ENCODE data around the gene NXPH4. TPM values are rescaled to one million over a fixed set of nuclear protein-coding genes. Genes with fewer than 3 reads are reported as not detected.

Gene NXPH4
- total RNA-seq, 4 donors from 2014 or later, result 7.1 to 26.0 (median 18.3) TPM

- TF ChIP-seq POLR2A (IDR thresholded peaks at IDR 0.05) (no peak), EP300 (IDR thresholded peaks at IDR 0.05) (no peak), CTCF (IDR thresholded peaks at IDR 0.05) (no peak), POLR2AphosphoS5 (IDR thresholded peaks at IDR 0.05) (no peak)
- H3K36me3 ChIP-seq, result peaks cover 7% of the 10 kb centered on the region
- 21% methylated on average over 25 of the region's 35 CpGs for WGBS
- H3K4me3 ChIP-seq, result no peak overlapping the region
- H3K9me3 ChIP-seq, result no peaks in the 10 kb centered on the region
- no peak for DNase-seq (ENCODE audit: low spot score in 2 of 2)
- peaks cover 36% of the 10 kb centered on the region for H3K4me1 ChIP-seq
- peaks cover 51% of the 10 kb centered on the region for H3K27me3 ChIP-seq
- no peak overlapping the region for H3K27ac ChIP-seq
These were observed 10.2 kb downstream of the NXPH4 start for GRCh38 chr12:57226588-57227314.

GRCh38 chr12:57227315-57228115 lies 10.9 kb downstream of the NXPH4 start:
- Histone ChIP-seq H3K27me3 (peaks cover 44% of the 10 kb centered on the region), H3K27ac (no peak overlapping the region), H3K9me3 (no peaks in the 10 kb centered on the region), H3K4me3 (no peak overlapping the region), H3K36me3 (peaks cover 13% of the 10 kb centered on the region), H3K4me1 (peaks cover 36% of the 10 kb centered on the region)
- no peak for DNase-seq (ENCODE audit: low spot score in 2 of 2)
- TF ChIP-seq CTCF (IDR thresholded peaks at IDR 0.05) (no peak), EP300 (IDR thresholded peaks at IDR 0.05) (no peak), POLR2AphosphoS5 (IDR thresholded peaks at IDR 0.05) (no peak), POLR2A (IDR thresholded peaks at IDR 0.05) (no peak)
- 80% methylated on average over 7 of the region's 8 CpGs for WGBS

- peaks cover 36% of the 10 kb centered on the region for H3K4me1 ChIP-seq
- TF ChIP-seq POLR2AphosphoS5 (IDR thresholded peaks at IDR 0.05) (no peak), CTCF (IDR thresholded peaks at IDR 0.05) (no peak), POLR2A (IDR thresholded peaks at IDR 0.05) (no peak), EP300 (IDR thresholded peaks at IDR 0.05) (no peak)
- H3K9me3 ChIP-seq, result no peaks in the 10 kb centered on the region
- H3K4me3 ChIP-seq, result peak overlapping the region; percentile 71
- no peak for DNase-seq (ENCODE audit: low spot score in 2 of 2)
- peaks cover 30% of the 10 kb centered on the region for H3K27me3 ChIP-seq
- WGBS, result 11% methylated on average over 9 of the region's 9 CpGs
- peaks cover 30% of the 10 kb centered on the region for H3K36me3 ChIP-seq
- H3K27ac ChIP-seq, result peak overlapping the region; percentile 82
These were observed 12.5 kb downstream of the NXPH4 start for GRCh38 chr12:57229046-57229633.

- TF ChIP-seq CTCF (IDR thresholded peaks at IDR 0.05) (no peak), POLR2AphosphoS5 (IDR thresholded peaks at IDR 0.05) (no peak), POLR2A (IDR thresholded peaks at IDR 0.05) (no peak), EP300 (IDR thresholded peaks at IDR 0.05) (no peak)
- Histone ChIP-seq H3K27ac (peak within 1 kb of the TSS; percentile 82), H3K36me3 (peaks cover 36% of the 10 kb centered on the region), H3K4me3 (peak within 1 kb of the TSS; percentile 71), H3K4me1 (peaks cover 40% of the 10 kb centered on the region), H3K27me3 (peaks cover 24% of the 10 kb centered on the region), H3K9me3 (no peaks in the 10 kb centered on the region)
- 0% methylated on average over 36 of the region's 42 CpGs for WGBS
- peak; percentile 94 to 95 for DNase-seq (ENCODE audit: low spot score in 2 of 2)
These were observed 13.2 kb downstream of the NXPH4 start, which contains the start of gene SHMT2 for GRCh38 chr12:57229634-57230380. Gene SHMT2, plus strand, starts transcription at chr12:57229711. Its CDS starts 68 bp downstream, at chr12:57229779.

All from suprapubic skin (tissue), 4 donors.